Keratinocyte (primary cell): Measurements from ENCODE around the gene TRIM54.

Experiments used
- EZH2 ChIP-seq: IDR thresholded peaks from one replicate; pipeline ENCODE4 v1.6.1; 2012; ENCODE audit warnings: inconsistent platforms, mild to moderate bottlenecking, low read length, moderate library complexity
- TF ChIP-seq, protein P1 (sequence below), 3 experiments: IDR thresholded peaks in 1 of 3; conservative IDR thresholded peaks in 1 of 3; optimal IDR thresholded peaks in 1 of 3; 2 replicates in 2 of 3; 3 replicates in 1 of 3; pipeline versions ENCODE3 to v1.5.1; 2011; ENCODE audit warnings: low read length in 3 of 3, mild to moderate bottlenecking in 3 of 3, moderate library complexity in 2 of 3, control low read depth in 1 of 3, inconsistent platforms in 1 of 3; ENCODE audit not compliant: insufficient read depth in 2 of 3; ENCODE audit errors: extremely low read depth in 1 of 3

DNA sequence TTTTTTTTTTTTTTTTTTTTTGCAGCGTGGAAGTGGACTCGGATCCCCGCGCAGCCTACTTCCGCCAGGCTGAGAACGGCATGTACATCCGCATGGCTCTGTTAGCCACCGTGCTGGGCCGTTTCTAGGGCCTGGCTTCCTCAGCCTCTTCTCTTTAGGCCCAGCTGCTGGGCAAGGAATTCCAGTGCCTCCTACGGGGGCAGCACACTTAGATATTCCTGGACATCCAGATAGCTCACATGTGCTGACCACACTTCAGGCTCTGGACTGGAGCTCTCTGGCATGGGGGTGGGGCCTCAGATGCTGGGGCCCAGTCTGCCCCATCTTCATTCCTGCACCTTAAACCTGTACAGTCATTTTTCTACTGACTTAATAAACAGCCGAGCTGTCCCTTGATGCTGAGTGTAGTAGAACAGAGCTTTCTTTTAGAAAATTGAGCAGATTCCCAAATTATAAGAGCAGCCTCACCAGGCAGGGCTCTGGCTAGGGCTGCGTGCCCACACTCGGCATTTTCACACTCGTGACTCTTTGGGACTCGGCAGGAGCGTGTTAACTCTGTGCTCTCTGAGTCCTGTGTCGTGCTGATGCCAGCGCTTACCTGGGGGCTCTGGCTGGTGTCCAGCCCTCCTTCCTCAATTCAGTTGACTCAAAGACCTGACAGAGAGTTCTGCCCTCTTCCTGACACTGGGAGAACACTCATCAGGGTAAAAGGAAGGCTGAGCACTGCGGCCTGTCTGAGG lies 38.7 kb upstream of the TRIM54 start:
- TF ChIP-seq, protein P1, sequence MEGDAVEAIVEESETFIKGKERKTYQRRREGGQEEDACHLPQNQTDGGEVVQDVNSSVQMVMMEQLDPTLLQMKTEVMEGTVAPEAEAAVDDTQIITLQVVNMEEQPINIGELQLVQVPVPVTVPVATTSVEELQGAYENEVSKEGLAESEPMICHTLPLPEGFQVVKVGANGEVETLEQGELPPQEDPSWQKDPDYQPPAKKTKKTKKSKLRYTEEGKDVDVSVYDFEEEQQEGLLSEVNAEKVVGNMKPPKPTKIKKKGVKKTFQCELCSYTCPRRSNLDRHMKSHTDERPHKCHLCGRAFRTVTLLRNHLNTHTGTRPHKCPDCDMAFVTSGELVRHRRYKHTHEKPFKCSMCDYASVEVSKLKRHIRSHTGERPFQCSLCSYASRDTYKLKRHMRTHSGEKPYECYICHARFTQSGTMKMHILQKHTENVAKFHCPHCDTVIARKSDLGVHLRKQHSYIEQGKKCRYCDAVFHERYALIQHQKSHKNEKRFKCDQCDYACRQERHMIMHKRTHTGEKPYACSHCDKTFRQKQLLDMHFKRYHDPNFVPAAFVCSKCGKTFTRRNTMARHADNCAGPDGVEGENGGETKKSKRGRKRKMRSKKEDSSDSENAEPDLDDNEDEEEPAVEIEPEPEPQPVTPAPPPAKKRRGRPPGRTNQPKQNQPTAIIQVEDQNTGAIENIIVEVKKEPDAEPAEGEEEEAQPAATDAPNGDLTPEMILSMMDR (optimal IDR thresholded peaks at IDR 0.05 in 1 of 3, IDR thresholded peaks at IDR 0.05 in 1 of 3, conservative IDR thresholded peaks at IDR 0.05 in 1 of 3; ENCODE audit: extremely low read depth in 1 of 3, insufficient read depth in 2 of 3, low read length in 3 of 3), result no peak
- TF ChIP-seq EZH2, result no peak
